ENCODE data around the gene GHRH. TPM values are rescaled to one million over a fixed set of nuclear protein-coding genes. Genes with fewer than 3 reads are reported as not detected.

GHRH gene
- not detected in 2 replicates for total RNA-seq

- no peak for DNase-seq
Observed at GRCh38 chr20:37261714-37262113, at the start of gene GHRH. TSS of gene GHRH (minus strand) at chr20:37261814. CDS start at chr20:37256889, 4,925 bp downstream.

- no peak for DNase-seq
Observed at GRCh38 chr20:37310951-37311350, 49.3 kb upstream of the GHRH start.

DNA sequence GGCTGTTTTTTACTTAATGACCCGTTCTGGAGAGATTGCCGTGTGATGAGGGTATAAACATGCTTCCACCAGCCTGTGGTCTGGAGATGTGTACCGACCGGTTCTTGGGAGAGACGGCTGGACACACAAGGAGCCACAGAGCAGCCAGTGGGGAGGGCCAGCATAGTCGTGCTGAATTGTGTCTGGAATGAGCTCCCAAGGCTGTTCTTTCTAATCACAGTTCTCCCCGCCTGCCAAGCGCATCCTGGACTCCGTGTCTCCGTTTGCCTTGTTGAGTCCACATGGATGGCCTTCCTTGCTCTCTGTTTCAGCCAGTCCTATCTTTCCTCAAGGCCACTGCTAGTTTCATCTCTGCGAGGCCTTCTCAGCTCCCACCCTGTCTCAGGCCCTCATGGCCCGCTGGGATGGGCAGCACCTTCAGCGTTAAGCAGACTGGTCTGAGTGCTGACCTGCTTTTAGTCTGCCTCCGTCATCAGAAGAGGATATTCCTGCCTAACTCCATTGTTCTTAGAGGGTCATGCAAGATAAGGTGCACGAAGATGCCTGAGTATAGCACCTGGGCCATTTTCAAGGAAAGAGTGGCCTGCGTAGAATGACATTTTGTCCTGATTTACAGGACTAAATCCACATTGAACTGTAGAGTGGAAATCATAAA is 48.4 kb upstream of the GHRH start:
- DNase-seq = no peak

DNA sequence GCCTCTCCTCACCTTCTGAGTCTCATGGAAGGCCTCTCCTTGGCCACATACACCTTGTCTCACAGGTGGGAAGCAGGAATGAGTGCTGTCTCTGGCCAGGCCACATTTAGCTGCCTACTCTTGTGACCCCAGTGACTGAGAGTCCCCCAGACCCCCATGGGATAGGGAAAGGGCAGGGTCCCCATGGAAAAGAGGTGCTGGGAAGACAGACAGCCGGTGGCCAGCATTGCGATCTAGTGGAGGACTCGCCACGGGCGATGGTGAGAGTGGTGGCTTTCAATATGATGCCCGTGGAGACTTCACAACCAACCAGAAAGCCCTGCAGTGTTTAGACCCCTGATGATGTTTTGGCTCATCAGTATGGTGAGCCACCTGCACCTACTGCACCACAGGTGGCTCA is 47.7 kb upstream of the GHRH start:
- DNase-seq = no peak

DNA sequence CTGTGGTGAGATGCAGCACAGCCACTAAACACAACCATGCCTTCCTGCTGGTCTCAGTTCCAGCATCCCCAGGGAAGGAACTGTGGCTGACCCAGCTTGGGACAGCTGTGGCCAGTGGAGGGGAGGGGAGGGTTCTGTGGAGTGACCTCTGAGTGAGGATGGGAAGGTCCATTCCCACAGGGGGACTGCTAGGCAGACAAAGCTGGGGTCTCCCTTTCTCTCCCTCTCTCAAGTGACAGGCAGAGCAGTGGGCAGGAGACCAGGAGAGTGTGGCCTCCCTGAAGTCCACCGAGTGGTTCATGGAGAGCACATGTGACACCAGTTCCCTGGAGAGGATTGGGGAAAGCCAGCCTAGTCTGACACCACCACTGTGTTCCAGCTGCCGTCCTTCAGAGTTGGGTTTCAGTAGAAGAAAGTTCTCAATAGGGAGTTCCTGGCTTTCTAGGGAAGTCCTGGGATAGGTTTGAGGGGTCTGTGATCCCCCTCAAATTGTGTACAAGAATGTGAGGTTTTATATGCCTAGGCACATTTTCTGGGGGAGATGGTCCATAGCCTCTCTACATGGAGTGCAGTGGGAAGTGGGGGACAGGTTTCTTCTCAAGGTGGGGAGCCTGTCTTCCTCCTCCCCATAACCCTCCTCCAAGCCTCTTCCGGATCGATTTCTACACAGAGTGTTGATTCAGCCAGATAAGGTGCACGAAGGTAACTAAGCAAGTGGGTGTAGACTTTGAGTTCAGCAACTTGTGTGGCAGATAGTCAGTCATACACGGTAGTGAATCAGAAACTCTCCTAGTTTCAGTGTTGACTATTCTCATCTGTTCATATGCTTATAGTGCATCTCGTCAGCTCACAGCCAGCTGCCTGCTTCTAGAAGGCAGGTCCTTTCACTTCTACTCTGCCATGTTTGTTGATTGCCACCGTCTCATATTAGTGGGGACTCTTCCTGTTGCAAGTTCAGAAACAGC is 46.8 kb upstream of the GHRH start:
- DNase-seq = no peak

- DNase-seq = no peak
Observed at GRCh38 chr20:37305839-37306238, 44.2 kb upstream of the GHRH start.

DNA sequence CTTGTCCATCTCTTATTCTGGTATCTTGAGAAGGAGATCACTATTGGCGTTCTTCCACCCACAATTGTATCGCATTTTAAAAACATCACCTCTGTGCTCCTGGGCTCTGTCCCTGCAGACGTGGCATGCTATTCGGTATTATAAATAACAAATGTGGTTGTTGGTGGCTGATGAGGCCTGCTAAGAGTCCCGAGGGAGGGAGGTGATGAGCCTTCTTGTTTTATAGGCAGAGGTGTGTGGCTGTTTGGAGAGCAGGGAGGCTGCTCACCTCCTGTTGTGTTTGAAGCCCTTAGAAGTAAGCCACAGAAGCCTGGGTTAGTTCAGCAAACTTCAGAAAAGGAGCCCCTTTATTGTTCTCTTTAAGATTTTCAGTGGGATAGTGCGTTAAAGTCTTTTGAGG is 43.5 kb upstream of the GHRH start:
- DNase-seq = no peak

- no peak for DNase-seq
Observed at GRCh38 chr20:37303637-37304036, 42.0 kb upstream of the GHRH start.

GRCh38 chr20:37302981-37303380 is 41.4 kb upstream of the GHRH start:
- DNase-seq = no peak

- DNase-seq = no peak
Observed at GRCh38 chr20:37301558-37301957, 39.9 kb upstream of the GHRH start.

GRCh38 chr20:37301120-37301519 is 39.5 kb upstream of the GHRH start:
- no peak for DNase-seq

GRCh38 chr20:37299718-37300528 is 38.3 kb upstream of the GHRH start:
- no peak for DNase-seq

DNA sequence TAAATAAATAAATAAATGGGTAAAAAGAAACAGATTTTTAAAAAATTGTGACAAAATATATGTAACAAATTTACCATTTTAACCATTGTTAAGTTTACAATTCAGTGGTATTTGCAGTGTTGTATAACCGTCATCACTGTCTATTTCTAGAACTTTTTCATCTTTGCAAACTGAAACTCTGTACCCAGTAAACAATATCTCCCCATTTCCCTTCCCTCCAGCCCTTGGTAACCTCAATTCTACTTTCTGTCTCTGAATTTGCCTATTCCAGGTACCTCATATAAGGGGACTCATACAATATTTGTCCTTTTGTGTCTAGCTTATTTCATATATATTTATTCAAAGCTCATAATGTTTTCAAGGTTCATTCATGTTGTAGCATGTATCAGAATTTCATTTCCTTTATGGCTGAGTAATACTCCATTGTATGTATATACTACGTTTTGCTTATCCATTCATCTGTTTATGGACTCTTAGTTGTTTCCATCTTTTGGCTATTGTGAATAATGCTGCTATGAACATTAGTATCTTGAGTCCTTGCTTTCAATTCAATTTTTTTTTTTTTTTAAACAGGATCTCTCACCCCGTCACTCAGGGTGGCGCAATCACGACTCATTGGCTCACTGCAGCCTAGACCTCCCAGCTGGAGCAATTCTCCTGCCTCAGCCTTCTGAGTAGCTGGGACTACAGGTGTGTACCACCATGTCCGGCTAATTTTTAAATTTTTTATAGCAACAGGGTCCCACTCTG is 36.8 kb upstream of the GHRH start:
- no peak for DNase-seq

- DNase-seq = no peak
Observed at GRCh38 chr20:37297066-37297736, 35.6 kb upstream of the GHRH start.

DNA sequence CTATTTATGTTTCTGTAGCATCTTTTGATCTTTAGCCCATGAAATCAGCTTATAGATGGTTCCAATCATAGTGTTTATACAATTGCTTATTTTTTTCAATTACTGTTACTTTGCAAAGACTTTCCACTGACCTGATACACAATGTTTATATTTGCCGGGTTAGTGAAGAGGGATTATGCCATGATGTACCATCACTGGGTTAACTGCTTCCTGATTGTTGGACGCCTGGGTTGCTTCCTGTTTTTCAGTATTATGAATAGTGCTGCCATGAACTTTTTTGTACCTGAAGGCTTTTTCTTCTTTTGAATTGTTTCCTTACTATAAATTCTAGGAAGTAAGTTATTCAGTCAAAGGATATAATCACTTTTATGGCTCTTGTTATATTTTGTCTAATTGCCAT is 34.8 kb upstream of the GHRH start:
- DNase-seq = peak; percentile 53

DNA sequence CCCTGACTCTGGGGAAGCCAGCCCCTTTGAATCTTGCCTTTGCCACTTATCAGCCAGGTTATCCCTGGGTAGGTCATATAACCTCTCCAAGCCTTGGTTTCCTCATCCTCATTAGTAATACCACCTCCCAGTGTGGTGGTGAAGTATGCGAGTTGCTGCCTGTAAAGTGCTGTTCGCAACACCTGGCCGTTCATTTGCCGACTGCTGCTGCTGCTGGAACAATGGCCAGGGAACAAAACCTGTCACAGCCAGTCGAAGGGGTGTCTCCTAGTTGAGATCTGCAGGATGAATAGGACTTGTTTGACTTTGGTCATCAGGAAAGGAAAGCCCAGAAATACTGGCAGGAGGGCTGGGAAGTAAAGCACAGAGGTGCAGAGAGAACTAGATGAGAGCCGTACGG is 34.0 kb upstream of the GHRH start:
- DNase-seq = no peak

GRCh38 chr20:37295001-37295400 is 33.4 kb upstream of the GHRH start:
- peak; percentile 86 for DNase-seq

- DNase-seq = no peak
Observed at GRCh38 chr20:37294262-37294981, 32.8 kb upstream of the GHRH start.

GRCh38 chr20:37293301-37293943 is 31.8 kb upstream of the GHRH start:
- DNase-seq = no peak

DNA sequence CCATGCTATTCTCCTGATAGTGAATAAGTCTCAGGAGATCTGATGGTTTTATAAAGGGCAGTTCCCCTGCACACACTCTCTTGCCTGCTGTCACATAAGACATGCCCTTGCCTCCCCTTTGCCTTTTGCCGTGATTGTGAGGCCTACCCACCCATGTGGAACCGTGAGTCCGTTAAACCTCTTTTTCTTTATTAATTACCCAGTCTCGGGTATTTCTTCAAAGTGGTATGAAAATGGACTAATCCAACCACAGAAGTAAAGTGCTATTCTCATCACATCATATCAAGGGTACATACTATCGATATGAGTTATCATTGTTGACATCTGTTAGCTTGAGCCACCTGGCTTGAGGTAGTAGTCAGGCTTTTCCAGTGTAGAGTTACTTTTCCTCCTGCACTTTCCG is 30.1 kb upstream of the GHRH start:
- no peak for DNase-seq
